B cell (primary cell): Measurements from ENCODE around the gene POLD1. TPM values are rescaled to one million over a fixed set of nuclear protein-coding genes. Genes with fewer than 3 reads are reported as not detected.

Source experiments
- ATAC-seq: fragments of 200-7000 bp; cut with Tn5 transposase; one replicate; pipeline ENCODE4 v1.10.0; 2021; ENCODE audit warnings: low read depth, mild to moderate bottlenecking, moderate number of reproducible peaks, moderate library complexity
- CTCF ChIA-PET: fragments of 350-600 bp; sonication (Branson Sonifier 250); formaldehyde crosslinking; loops from one replicate; lab custom pipeline; 2021; ENCODE audit warnings: antibody characterized with exemption, inconsistent platforms; lab: Charles Lee
- POLR2A ChIA-PET: fragments of 350-600 bp; sonication (Branson Sonifier 250); formaldehyde crosslinking; loops from one replicate; lab custom pipeline; 2021; ENCODE audit warnings: antibody characterized with exemption; lab: Charles Lee
- DNase-seq: peaks from one replicate; pipeline ENCODE4 v3.0.0; 2013
- H2AFZ ChIP-seq: 2 replicates; pipeline ENCODE4 v1.6.1; 2012; ENCODE audit warnings: mild to moderate bottlenecking, low read depth, low read length; ENCODE audit not compliant: insufficient read depth, poor library complexity, severe bottlenecking
- H3K27ac ChIP-seq, 2 donors: 1 replicate in 1 of 2; 2 replicates in 1 of 2; pipeline ENCODE4 v1.5.1; 2012 to 2013; ENCODE audit warnings: low read length in 2 of 2, mild to moderate bottlenecking in 2 of 2, moderate library complexity in 1 of 2
- H3K27me3 ChIP-seq, 4 experiments: fragments of 200-600 bp in 1 of 4; sonication (generic) in 1 of 4; replicated peaks in 1 of 4; 1 replicate in 2 of 4; 2 replicates in 2 of 4; pipeline versions ENCODE4 v1.6.1 to v1.7.0; 2013 to 2016; ENCODE audit warnings: low read length in 3 of 4, mild to moderate bottlenecking in 2 of 4, mixed read lengths in 1 of 4, moderate library complexity in 1 of 4; ENCODE audit not compliant: insufficient read depth in 4 of 4, control insufficient read depth in 3 of 4; ENCODE audit errors: control extremely low read depth in 1 of 4
- H3K36me3 ChIP-seq, 2 experiments: replicated peaks in 1 of 2; 1 replicate in 1 of 2; 2 replicates in 1 of 2; pipeline versions ENCODE4 v1.6.1 to v1.7.1; 2013; ENCODE audit warnings: low read length in 1 of 2; ENCODE audit not compliant: insufficient read depth in 2 of 2, control insufficient read depth in 1 of 2; ENCODE audit errors: control extremely low read depth in 1 of 2, extremely low read depth in 1 of 2
- H3K4me1 ChIP-seq, 2 donors: fragments of 200-600 bp in 1 of 2; sonication (generic) in 1 of 2; 1 replicate in 1 of 2; 2 replicates in 1 of 2; pipeline versions ENCODE4 v1.5.1 to v1.6.1; 2013 to 2017; ENCODE audit warnings: low read length in 2 of 2; ENCODE audit not compliant: control insufficient read depth in 2 of 2, insufficient read depth in 2 of 2
- H3K4me2 ChIP-seq: replicated peaks from 2 replicates; pipeline ENCODE3; 2012; ENCODE audit warnings: mild to moderate bottlenecking, low read depth, low read length; ENCODE audit not compliant: poor library complexity, severe bottlenecking
- H3K4me3 ChIP-seq, 5 experiments: fragments of 200-600 bp in 1 of 5; sonication (generic) in 1 of 5; 1 replicate in 3 of 5; 2 replicates in 2 of 5; pipeline versions ENCODE4 v1.5.1 to v1.7.0; 2011 to 2016; ENCODE audit warnings: low read length in 4 of 5, mild to moderate bottlenecking in 4 of 5, low read depth in 2 of 5, control low read depth in 1 of 5, moderate library complexity in 1 of 5; ENCODE audit not compliant: insufficient read depth in 1 of 5; ENCODE audit errors: control extremely low read depth in 1 of 5, extremely low read depth in 1 of 5
- H3K79me2 ChIP-seq: fragments of 200-600 bp; sonication (generic); one replicate; pipeline ENCODE4 v1.6.0; 2016; ENCODE audit warnings: low read length; ENCODE audit not compliant: control insufficient read depth, insufficient read depth
- H3K9ac ChIP-seq: fragments of 200-600 bp; sonication (generic); 2 replicates; pipeline ENCODE4 v1.6.1; 2017; ENCODE audit warnings: mild to moderate bottlenecking, low read length, moderate library complexity
- H3K9me3 ChIP-seq, 3 donors: one replicate each; pipeline versions ENCODE4 v1.6.1 to v1.7.1; 2013; ENCODE audit warnings: low read length in 2 of 3; ENCODE audit not compliant: control insufficient read depth in 2 of 3, insufficient read depth in 1 of 3; ENCODE audit errors: control extremely low read depth in 1 of 3
- H4K20me1 ChIP-seq: 2 replicates; pipeline ENCODE4 v1.6.0; 2012; ENCODE audit warnings: mild to moderate bottlenecking, low read length; ENCODE audit not compliant: insufficient read depth, control insufficient read depth, poor library complexity, severe bottlenecking
- H3K27ac Mint-ChIP-seq: one replicate; pipeline ENCODE4 v1.8.0; 2021; ENCODE audit warnings: mixed read lengths
- H3K27me3 Mint-ChIP-seq: one replicate; pipeline ENCODE4 v1.8.0; 2021; ENCODE audit warnings: mixed read lengths
- H3K4me1 Mint-ChIP-seq: one replicate; pipeline ENCODE4 v1.8.0; 2021; ENCODE audit warnings: mixed read lengths
- H3K4me3 Mint-ChIP-seq: one replicate; pipeline ENCODE4 v1.8.0; 2021; ENCODE audit warnings: mixed read lengths
- H3K9me3 Mint-ChIP-seq: one replicate; pipeline ENCODE4 v1.8.0; 2022; ENCODE audit warnings: mixed read lengths; ENCODE audit not compliant: insufficient read depth
- CTCF ChIP-seq: fragments of 200-600 bp; IDR thresholded peaks from one replicate; pipeline ENCODE4 v1.8.0; 2022; ENCODE audit warnings: antibody characterized with exemption, mild to moderate bottlenecking
- EZH2 ChIP-seq: IDR thresholded peaks from 2 replicates; pipeline ENCODE4 v1.6.1; 2012; ENCODE audit warnings: borderline replicate concordance, low read depth, mild to moderate bottlenecking, moderate library complexity, low read length; ENCODE audit not compliant: insufficient read depth, poor library complexity, severe bottlenecking
- WGBS: methylation state at CpG from one replicate; pipeline ENCODE4 v1.1.5; 2013; ENCODE audit warnings: missing lambda C conversion rate; ENCODE audit not compliant: insufficient coverage; 5-methylcytosine and 5-hydroxymethylcytosine counted together
- intact Hi-C: fragments of 100-400 bp; cut with micrococcal nuclease; formaldehyde crosslinking; loops from one replicate; pipeline ENCODE4 v1.10.0; 2022
- polyA plus RNA-seq: library from polyadenylated mRNA; depleted of rRNA; stranded (reverse); fragments of >200 nt; gene quantifications from 2 replicates; pipeline ENCODE4 v1.2.3, GENCODE V29; 2012
- total RNA-seq, 2 donors: library from RNA; stranded (reverse); fragments of 120-200 nt in 1 of 2; gene quantifications; 1 replicate in 1 of 2; 2 replicates in 1 of 2; pipeline versions ENCODE4 v1.2.3 to v1.2.4, GENCODE V29; 2013 to 2022

Gene POLD1
- total and polyA plus RNA-seq, 2 donors (not counting 1 experiment from before 2014, with no cell fraction given): 43.6 to 65.2 TPM

GRCh38 chr19:50432221-50433028, 48.3 kb downstream of the POLD1 start, which contains the start of gene MYBPC2:
MYBPC2 (plus strand) TSS chr19:50432892; CDS start chr19:50432954, 62 bp downstream.
- no peak for ATAC-seq
- Histone ChIP-seq H3K79me2 (no peaks in the 10 kb centered on the region), H3K36me3 (peaks cover 2 to 18% of the 10 kb centered on the region in 2 experiments), H3K9ac (peak within 1 kb of the TSS; percentile 72), H3K27ac (peak within 1 kb of the TSS; percentile 97 to 99), H3K4me1 (peaks cover 69 to 86% of the 10 kb centered on the region in 2 donors), H3K4me2 (peak within 1 kb of the TSS; percentile 92), H3K27me3 (no peaks in the 10 kb centered on the region), H3K9me3 (peaks cover 0 to 16% (median 0%) of the 10 kb centered on the region in 3 donors), H3K4me3 (peak within 1 kb of the TSS; percentile 43 to 66 (median 61)), H4K20me1 (peaks cover 4% of the 10 kb centered on the region), H2AFZ (peak within 1 kb of the TSS; percentile 40)
- intact Hi-C loops: loop anchor here (2.0 to 5.0 kb wide), 2 partner anchors 75 to 78 kb away; partner anchors contain the start of gene JOSD2
- 1% methylated on average over 37 of the region's 40 CpGs for WGBS
- peak; percentile 63 for DNase-seq
- Mint-ChIP-seq H3K27me3 (no peaks in the 10 kb centered on the region), H3K4me3 (peak within 1 kb of the TSS; percentile 97), H3K27ac (peak within 1 kb of the TSS; percentile 99), H3K4me1 (peaks cover 84% of the 10 kb centered on the region), H3K9me3 (no peaks in the 10 kb centered on the region)
- TF ChIP-seq EZH2 (no peak), CTCF (no peak)
- ChIA-PET CTCF (no interaction called here), POLR2A (interaction anchor here (0.5 to 6.0 kb wide), 4 partner anchors 15 to 118 kb away, joined by 4 to 96 read pairs (median 6); partner anchors contain the start of gene SPIB)
